ENCODE results near the gene KCNJ5.

DNA sequence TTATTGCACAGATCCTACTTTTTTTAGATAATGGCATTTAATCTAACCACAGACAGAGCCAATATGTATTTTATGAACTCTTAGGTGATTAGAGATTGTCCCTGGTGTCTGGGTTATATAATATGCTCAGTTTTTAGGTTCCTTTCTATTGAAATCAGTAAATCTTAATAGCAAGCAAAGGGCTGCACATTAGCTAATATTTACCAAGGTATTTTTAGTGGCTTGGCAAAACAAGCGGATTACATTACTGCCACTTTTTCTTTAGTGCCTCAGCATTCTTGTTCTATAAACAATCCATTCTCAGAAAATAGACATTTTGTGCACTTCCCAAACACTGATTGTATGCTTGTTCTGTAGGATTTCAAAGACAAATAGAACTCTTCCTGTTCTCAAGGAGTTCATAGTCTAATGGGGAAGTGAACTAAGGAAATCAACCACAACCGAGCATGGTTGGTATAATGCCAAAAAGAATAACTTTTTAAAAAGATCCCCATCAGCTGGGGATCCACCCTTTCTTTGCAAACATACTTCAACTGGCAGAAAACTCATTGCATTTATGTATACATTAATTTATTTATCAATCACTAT, 47.9 kb upstream of the KCNJ5 start:
- TF ChIP-seq EP300 (IDR thresholded peaks at IDR 0.05), result no peak
- no peak for TF ChIP-seq POLR2AphosphoS5 (IDR thresholded peaks at IDR 0.05)
- TF ChIP-seq, protein P1, sequence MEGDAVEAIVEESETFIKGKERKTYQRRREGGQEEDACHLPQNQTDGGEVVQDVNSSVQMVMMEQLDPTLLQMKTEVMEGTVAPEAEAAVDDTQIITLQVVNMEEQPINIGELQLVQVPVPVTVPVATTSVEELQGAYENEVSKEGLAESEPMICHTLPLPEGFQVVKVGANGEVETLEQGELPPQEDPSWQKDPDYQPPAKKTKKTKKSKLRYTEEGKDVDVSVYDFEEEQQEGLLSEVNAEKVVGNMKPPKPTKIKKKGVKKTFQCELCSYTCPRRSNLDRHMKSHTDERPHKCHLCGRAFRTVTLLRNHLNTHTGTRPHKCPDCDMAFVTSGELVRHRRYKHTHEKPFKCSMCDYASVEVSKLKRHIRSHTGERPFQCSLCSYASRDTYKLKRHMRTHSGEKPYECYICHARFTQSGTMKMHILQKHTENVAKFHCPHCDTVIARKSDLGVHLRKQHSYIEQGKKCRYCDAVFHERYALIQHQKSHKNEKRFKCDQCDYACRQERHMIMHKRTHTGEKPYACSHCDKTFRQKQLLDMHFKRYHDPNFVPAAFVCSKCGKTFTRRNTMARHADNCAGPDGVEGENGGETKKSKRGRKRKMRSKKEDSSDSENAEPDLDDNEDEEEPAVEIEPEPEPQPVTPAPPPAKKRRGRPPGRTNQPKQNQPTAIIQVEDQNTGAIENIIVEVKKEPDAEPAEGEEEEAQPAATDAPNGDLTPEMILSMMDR (IDR thresholded peaks at IDR 0.05), result no peak
- no peak for TF ChIP-seq POLR2A (IDR thresholded peaks at IDR 0.05)
